WTC11 (cell line): ENCODE results near the gene RAB6A. TPM values are rescaled to one million over a fixed set of nuclear protein-coding genes. Genes with fewer than 3 reads are reported as not detected.
A peak's percentile ranks its signal among the peaks of the same experiment; 100 is the strongest.
"Not testable (repeated sequence)": the region's sequence is repeated elsewhere in the genome, so short reads cannot be mapped to it uniquely, and the experiment has no call there.

Experiments used
- ATAC-seq: fragments of 200-7000 bp; cut with Tn5 transposase; 2 replicates; pipeline ENCODE4 v1.10.0; 2021; ENCODE audit warnings: mild to moderate bottlenecking, moderate library complexity
- CTCF ChIA-PET: fragments of 300-600 bp; sonication (Branson Sonifier 250); formaldehyde crosslinking; loops from one replicate; lab custom pipeline; 2021; ENCODE audit warnings: antibody characterized with exemption; lab: Charles Lee
- POLR2A ChIA-PET: fragments of 350-600 bp; sonication (Branson Sonifier 250); formaldehyde crosslinking; loops from one replicate; lab custom pipeline; 2021; ENCODE audit warnings: antibody characterized with exemption; lab: Charles Lee
- DNase-seq: peaks from one replicate; pipeline ENCODE4 v3.0.0; 2021; ENCODE audit warnings: low spot score
- H3K27ac Mint-ChIP-seq: 2 replicates; pipeline ENCODE4 v1.8.0; 2021; ENCODE audit warnings: mixed read lengths
- H3K27me3 Mint-ChIP-seq: 2 replicates; pipeline ENCODE4 v1.8.0; 2021; ENCODE audit warnings: low read depth, mild to moderate bottlenecking, moderate library complexity, mixed read lengths
- H3K36me3 Mint-ChIP-seq: 2 replicates; pipeline ENCODE4 v1.8.0; 2021; ENCODE audit warnings: mixed read lengths
- H3K4me1 Mint-ChIP-seq: 2 replicates; pipeline ENCODE4 v1.8.0; 2022; ENCODE audit warnings: mixed read lengths
- H3K4me3 Mint-ChIP-seq: 2 replicates; pipeline ENCODE4 v1.8.0; 2021; ENCODE audit warnings: mild to moderate bottlenecking, moderate library complexity, mixed read lengths
- H3K9me3 Mint-ChIP-seq: 2 replicates; pipeline ENCODE4 v1.8.0; 2021; ENCODE audit warnings: mixed read lengths
- GABPB1 ChIP-seq: sonication (generic); formaldehyde crosslinking; IDR thresholded peaks from 2 replicates; pipeline ENCODE4 v1.8.1; 2023; ENCODE audit warnings: mild to moderate bottlenecking, missing genetic modification reagents
- GRHL2 ChIP-seq: fragments of 250-450 bp; sonication (Bioruptor Pico); IDR thresholded peaks from 2 replicates; pipeline ENCODE4 v1.8.0; 2022; ENCODE audit warnings: mild to moderate bottlenecking, moderate library complexity; ENCODE audit not compliant: insufficient replicate concordance, severe bottlenecking
- GTF2I ChIP-seq: fragments of 250-450 bp; sonication (Bioruptor Pico); conservative IDR thresholded peaks from 2 replicates; pipeline ENCODE4 v1.4.0; 2021; ENCODE audit warnings: mild to moderate bottlenecking
- HMGA2 ChIP-seq: fragments of 250-450 bp; sonication (Bioruptor Pico); IDR thresholded peaks from 2 replicates; pipeline ENCODE4 v1.4.0; 2021; ENCODE audit warnings: mild to moderate bottlenecking, moderate library complexity
- JAZF1 ChIP-seq: fragments of 250-450 bp; sonication (Bioruptor Pico); IDR thresholded peaks from 2 replicates; pipeline ENCODE4 v1.9.0; 2021; ENCODE audit warnings: moderate library complexity, mild to moderate bottlenecking, inconsistent platforms
- KAT7 ChIP-seq: sonication (generic); formaldehyde crosslinking; IDR thresholded peaks from 2 replicates; pipeline ENCODE4 v1.8.1; 2023; ENCODE audit warnings: missing genetic modification reagents, mild to moderate bottlenecking, borderline replicate concordance
- MYBL2 ChIP-seq: sonication (generic); formaldehyde crosslinking; IDR thresholded peaks from 2 replicates; pipeline ENCODE4 v1.8.1; 2023; ENCODE audit warnings: mild to moderate bottlenecking, moderate library complexity, missing genetic modification reagents
- NFATC4 ChIP-seq: fragments of 250-450 bp; sonication (Bioruptor Pico); IDR thresholded peaks from 2 replicates; pipeline ENCODE4 v1.9.0; 2021; ENCODE audit warnings: mild to moderate bottlenecking
- NR3C1 ChIP-seq: sonication (generic); formaldehyde crosslinking; conservative IDR thresholded peaks from 2 replicates; pipeline ENCODE4 v1.8.1; 2023; ENCODE audit warnings: low read depth, mild to moderate bottlenecking, missing genetic modification reagents
- SP1 ChIP-seq: sonication (generic); formaldehyde crosslinking; conservative IDR thresholded peaks from 2 replicates; pipeline ENCODE4 v1.8.1; 2022; ENCODE audit warnings: missing genetic modification reagents
- ZBTB21 ChIP-seq: sonication (generic); formaldehyde crosslinking; IDR thresholded peaks from 2 replicates; pipeline ENCODE4 v1.8.1; 2023; ENCODE audit warnings: mild to moderate bottlenecking, missing genetic modification reagents, borderline replicate concordance
- total RNA-seq: library from RNA; stranded (reverse); gene quantifications from 3 replicates; pipeline ENCODE4 v1.2.3, GENCODE V29; 2021
- TF ChIP-seq, protein P1 (sequence below): sonication (generic); formaldehyde crosslinking; IDR thresholded peaks from 2 replicates; pipeline ENCODE4 v1.8.0; 2022; ENCODE audit warnings: missing genetic modification reagents
- TF ChIP-seq, protein P2 (sequence below): sonication (generic); formaldehyde crosslinking; IDR thresholded peaks from 2 replicates; pipeline ENCODE4 v1.8.0; 2022; ENCODE audit warnings: mild to moderate bottlenecking, missing genetic modification reagents
- TF ChIP-seq, protein P3 (sequence below): sonication (generic); formaldehyde crosslinking; IDR thresholded peaks from 2 replicates; pipeline ENCODE4 v1.8.0; 2022; ENCODE audit warnings: mild to moderate bottlenecking, missing genetic modification reagents

Gene RAB6A
- total RNA-seq, 1 experiment from 2014 or later, result 107 TPM

- ATAC-seq (no peak; the same call in 1 of the 2 replicates), DNase-seq (no peak)
- Mint-ChIP-seq H3K9me3 (no peaks in the 10 kb centered on the region), H3K27ac (no peak overlapping the region), H3K4me1 (peaks cover 21% of the 10 kb centered on the region), H3K36me3 (peaks cover 4% of the 10 kb centered on the region; the same call in 1 of the 2 replicates), H3K27me3 (no peaks in the 10 kb centered on the region), H3K4me3 (no peak overlapping the region)
- ChIA-PET POLR2A (no interaction called here), CTCF (interaction anchor here (0.6 to 1.4 kb wide), 3 partner anchors 28 to 178 kb away, joined by 3 to 9 read pairs (median 3); no protein-coding TSS in a partner anchor)
- TF ChIP-seq, protein P1, sequence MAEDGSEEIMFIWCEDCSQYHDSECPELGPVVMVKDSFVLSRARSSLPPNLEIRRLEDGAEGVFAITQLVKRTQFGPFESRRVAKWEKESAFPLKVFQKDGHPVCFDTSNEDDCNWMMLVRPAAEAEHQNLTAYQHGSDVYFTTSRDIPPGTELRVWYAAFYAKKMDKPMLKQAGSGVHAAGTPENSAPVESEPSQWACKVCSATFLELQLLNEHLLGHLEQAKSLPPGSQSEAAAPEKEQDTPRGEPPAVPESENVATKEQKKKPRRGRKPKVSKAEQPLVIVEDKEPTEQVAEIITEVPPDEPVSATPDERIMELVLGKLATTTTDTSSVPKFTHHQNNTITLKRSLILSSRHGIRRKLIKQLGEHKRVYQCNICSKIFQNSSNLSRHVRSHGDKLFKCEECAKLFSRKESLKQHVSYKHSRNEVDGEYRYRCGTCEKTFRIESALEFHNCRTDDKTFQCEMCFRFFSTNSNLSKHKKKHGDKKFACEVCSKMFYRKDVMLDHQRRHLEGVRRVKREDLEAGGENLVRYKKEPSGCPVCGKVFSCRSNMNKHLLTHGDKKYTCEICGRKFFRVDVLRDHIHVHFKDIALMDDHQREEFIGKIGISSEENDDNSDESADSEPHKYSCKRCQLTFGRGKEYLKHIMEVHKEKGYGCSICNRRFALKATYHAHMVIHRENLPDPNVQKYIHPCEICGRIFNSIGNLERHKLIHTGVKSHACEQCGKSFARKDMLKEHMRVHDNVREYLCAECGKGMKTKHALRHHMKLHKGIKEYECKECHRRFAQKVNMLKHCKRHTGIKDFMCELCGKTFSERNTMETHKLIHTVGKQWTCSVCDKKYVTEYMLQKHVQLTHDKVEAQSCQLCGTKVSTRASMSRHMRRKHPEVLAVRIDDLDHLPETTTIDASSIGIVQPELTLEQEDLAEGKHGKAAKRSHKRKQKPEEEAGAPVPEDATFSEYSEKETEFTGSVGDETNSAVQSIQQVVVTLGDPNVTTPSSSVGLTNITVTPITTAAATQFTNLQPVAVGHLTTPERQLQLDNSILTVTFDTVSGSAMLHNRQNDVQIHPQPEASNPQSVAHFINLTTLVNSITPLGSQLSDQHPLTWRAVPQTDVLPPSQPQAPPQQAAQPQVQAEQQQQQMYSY (CRISPR knock-in tag), result no peak
- TF ChIP-seq JAZF1 (CRISPR knock-in tag), result no peak
These were observed 8.0 kb downstream of the RAB6A start for GRCh38 chr11:73752903-73753302.

DNA sequence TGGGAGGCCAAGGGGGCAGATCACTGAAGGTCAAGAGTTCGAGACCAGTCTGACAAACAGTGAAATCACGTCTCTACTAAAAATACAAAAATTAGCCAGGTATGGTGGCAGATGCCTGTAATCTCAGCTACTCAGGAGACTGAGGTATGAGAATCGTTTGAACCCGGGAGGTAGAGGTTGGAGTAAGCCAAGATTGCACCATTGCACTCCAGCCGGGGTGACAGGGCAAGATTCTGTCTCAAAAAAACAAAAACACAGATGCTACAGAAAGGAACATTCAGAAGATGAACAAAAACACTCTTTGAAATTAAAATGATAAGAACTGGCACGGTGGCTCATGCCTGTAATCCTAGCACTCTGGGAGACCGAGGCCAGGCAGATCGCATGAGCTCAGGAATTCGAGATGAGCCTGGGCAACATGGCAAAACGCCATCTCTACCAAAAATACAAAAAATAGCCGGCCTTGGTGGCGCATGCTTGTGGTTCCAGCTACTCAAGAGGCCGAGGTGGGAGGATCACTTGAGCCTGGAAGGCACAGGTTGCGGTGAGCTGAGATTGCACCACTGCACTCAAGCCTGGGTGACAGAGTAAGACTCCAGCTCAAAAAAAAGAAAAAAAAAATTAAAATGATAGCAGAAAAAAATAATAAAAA is 8.5 kb downstream of the RAB6A start:
- H3K27ac Mint-ChIP-seq, result peak overlapping the region; percentile 41; the same call in 1 of the 2 replicates
- CTCF ChIA-PET, result interaction anchor here (0.6 to 1.4 kb wide), 3 partner anchors 27 to 179 kb away, joined by 3 to 9 read pairs (median 3); no protein-coding TSS in a partner anchor
- DNase-seq, result no peak
- no peaks in the 10 kb centered on the region for H3K9me3 Mint-ChIP-seq
- no peak overlapping the region for H3K4me3 Mint-ChIP-seq
- peaks cover 16% of the 10 kb centered on the region for H3K4me1 Mint-ChIP-seq
- peaks cover 2% of the 10 kb centered on the region; the same call in 1 of the 2 replicates for H3K36me3 Mint-ChIP-seq
- H3K27me3 Mint-ChIP-seq, result no peaks in the 10 kb centered on the region
- no peak for ATAC-seq
- POLR2A ChIA-PET, result no interaction called here
- TF ChIP-seq NR3C1 (CRISPR knock-in tag) (no peak), KAT7 (no peak), GRHL2 (no peak)
- TF ChIP-seq, protein P2, sequence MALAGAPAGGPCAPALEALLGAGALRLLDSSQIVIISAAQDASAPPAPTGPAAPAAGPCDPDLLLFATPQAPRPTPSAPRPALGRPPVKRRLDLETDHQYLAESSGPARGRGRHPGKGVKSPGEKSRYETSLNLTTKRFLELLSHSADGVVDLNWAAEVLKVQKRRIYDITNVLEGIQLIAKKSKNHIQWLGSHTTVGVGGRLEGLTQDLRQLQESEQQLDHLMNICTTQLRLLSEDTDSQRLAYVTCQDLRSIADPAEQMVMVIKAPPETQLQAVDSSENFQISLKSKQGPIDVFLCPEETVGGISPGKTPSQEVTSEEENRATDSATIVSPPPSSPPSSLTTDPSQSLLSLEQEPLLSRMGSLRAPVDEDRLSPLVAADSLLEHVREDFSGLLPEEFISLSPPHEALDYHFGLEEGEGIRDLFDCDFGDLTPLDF (CRISPR knock-in tag), result no peak
- TF ChIP-seq, all 79 proteins: peak for 0

- POLR2A ChIA-PET, ATAC-seq, H3K4me1 Mint-ChIP-seq, H3K27me3 Mint-ChIP-seq, H3K9me3 Mint-ChIP-seq, H3K4me3 Mint-ChIP-seq, H3K36me3 Mint-ChIP-seq, DNase-seq: not testable (repeated sequence)
- H3K27ac Mint-ChIP-seq, result peak overlapping the region; percentile 71
- CTCF ChIA-PET, result interaction anchor here (0.5 kb wide), 1 partner anchor 670 kb away, joined by 3 read pairs; no protein-coding TSS in a partner anchor
- TF ChIP-seq GTF2I (CRISPR knock-in tag), result 0 out of 2 replicates have a peak, but pooled peaks have one; percentile 7
These were observed 10.0 kb downstream of the RAB6A start for GRCh38 chr11:73750862-73751261.

GRCh38 chr11:73750228-73750627 is 10.6 kb downstream of the RAB6A start:
- Mint-ChIP-seq H3K27ac (no peak overlapping the region), H3K27me3 (no peaks in the 10 kb centered on the region), H3K9me3 (no peaks in the 10 kb centered on the region), H3K4me1 (peaks cover 10% of the 10 kb centered on the region), H3K36me3 (no peaks in the 10 kb centered on the region), H3K4me3 (no peak overlapping the region)
- DNase-seq (no peak), ATAC-seq (no peak)
- CTCF ChIA-PET, result no interaction called here
- POLR2A ChIA-PET, result no interaction called here
- TF ChIP-seq GABPB1 (CRISPR knock-in tag) (0 out of 2 replicates have a peak, but pooled peaks have one; percentile 45), ZBTB21 (CRISPR knock-in tag) (no peak), NFATC4 (CRISPR knock-in tag) (no peak)

- Mint-ChIP-seq H3K4me3 (no peak overlapping the region), H3K27me3 (no peaks in the 10 kb centered on the region), H3K4me1 (peaks cover 10% of the 10 kb centered on the region), H3K9me3 (no peaks in the 10 kb centered on the region), H3K36me3 (no peaks in the 10 kb centered on the region), H3K27ac (peak overlapping the region; percentile 4; the same call in 1 of the 2 replicates)
- TF ChIP-seq SP1 (CRISPR knock-in tag) (no peak), MYBL2 (no peak), HMGA2 (CRISPR knock-in tag) (no peak)
- TF ChIP-seq, protein P3, sequence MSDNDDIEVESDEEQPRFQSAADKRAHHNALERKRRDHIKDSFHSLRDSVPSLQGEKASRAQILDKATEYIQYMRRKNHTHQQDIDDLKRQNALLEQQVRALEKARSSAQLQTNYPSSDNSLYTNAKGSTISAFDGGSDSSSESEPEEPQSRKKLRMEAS, result no peak
- ChIA-PET POLR2A (no interaction called here), CTCF (no interaction called here)
- ATAC-seq (no peak), DNase-seq (no peak)
These were observed 11.8 kb downstream of the RAB6A start for GRCh38 chr11:73749118-73749517.
